GM10847 (cell line): ENCODE measurements around the gene GGT6.

Experiments
- POLR2A ChIP-seq: IDR thresholded peaks from 2 replicates; pipeline ENCODE4 v1.6.1; 2011; ENCODE audit not compliant: insufficient read length; ENCODE audit errors: extremely low read depth

Gene GGT6

GRCh38 chr17:4511199-4511932 is 49.0 kb downstream of the GGT6 start:
- TF ChIP-seq POLR2A, result no peak

DNA sequence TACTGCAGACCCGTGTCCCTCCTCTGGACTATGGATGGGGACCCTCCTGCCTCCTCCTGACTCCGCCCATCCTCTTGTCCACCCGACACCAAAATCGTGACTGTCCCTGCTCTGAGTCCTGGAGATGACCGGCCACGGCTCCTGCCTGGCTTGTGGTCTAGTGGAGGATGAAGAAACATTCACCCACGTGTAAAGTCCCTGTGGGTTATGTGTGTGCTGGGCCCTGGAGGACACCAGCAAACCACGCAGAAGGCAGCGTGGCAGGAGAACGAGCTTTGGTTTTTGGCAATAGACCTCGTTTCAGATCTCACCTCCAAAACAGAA is 49.8 kb downstream of the GGT6 start:
- TF ChIP-seq POLR2A, result no peak

- no peak for TF ChIP-seq POLR2A
Observed at GRCh38 chr17:4509923-4510617, 50.3 kb downstream of the GGT6 start.

DNA sequence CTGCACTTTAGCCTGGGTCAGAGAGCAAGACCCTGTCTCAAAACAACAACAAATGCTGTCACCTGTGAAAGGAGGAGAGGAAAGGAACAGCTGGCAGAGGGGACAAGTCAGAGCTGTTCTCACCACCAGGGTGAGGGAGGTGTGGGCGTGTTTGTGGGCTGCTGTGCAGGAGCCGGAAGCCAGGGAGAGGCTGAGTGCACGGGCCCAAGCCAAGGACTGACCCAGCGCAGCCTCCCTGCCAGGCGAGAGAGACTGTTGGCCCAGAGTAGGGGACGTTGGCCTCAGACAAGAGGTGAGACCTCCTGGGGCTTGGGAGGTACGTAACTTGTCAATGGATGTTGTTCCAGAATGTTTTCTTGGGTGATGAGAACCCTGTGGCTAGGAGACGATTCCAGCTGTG is 51.0 kb downstream of the GGT6 start:
- TF ChIP-seq POLR2A, result no peak

- TF ChIP-seq POLR2A, result no peak
Observed at GRCh38 chr17:4508207-4508606, 52.2 kb downstream of the GGT6 start.

- no peak for TF ChIP-seq POLR2A
Observed at GRCh38 chr17:4507361-4508111, 52.8 kb downstream of the GGT6 start.
